NK-92 treated with Interleukin-12 subunit alpha and Interleukin-12 subunit beta, amount 100 ng/mL, for 24 hours (cell line): ENCODE measurements around the gene BTRC.
"Not testable (repeated sequence)": the region's sequence is repeated elsewhere in the genome, so short reads cannot be mapped to it uniquely, and the experiment has no call there.

Experiments
- DNase-seq: peaks from one replicate; lab custom pipeline; 2025; lab: John Stamatoyannopoulos, UW

BTRC gene

DNA sequence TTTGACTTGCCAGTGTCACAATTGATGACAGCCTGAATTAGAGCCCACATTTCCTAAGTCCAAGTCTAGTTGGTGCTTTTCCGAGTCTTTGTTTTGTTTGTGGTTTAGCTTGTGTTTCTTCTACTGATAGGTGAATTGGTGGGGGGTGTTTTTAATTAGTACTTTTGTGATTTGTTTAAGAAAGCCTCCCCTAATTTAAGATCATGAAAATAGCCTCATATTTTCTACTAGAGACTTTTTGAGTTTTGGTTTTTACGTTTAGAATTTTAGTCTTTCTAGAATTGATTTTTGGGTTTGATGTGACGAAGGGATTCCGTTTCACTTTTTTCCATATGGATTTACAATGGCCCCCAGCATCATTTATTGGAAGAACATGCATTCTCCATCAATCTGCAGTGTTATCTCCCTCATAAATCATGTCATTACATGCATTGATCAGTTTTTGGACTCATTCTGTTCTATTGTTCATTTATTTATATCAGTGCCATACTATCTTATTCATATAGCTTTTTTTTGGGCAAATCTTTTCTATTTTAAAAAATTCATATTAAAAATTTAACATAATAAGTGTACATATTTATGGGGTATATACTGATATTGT, 32.8 kb downstream of the BTRC start:
- DNase-seq = no peak

- DNase-seq = no peak
Measured at GRCh38 chr10:101388676-101389276, 34.8 kb downstream of the BTRC start.

DNA sequence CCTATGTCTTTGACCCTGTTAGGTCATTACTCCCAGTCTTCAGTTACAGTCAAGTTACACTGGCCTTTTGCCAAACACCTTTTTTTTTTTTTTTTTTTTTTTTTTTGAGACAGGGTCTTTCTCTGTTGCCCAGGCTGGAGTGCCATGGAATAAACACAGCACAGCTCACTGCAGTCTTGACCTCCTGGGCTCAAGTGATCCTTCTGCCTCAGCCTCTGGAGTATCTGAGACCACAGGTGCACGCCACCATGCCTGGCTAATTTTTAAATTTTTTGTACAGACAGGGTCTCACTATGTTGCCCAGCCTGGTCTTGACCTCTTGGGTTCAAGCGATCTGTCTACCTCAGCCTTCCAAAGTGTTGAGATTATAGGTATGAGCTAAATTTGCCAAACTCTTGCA, 35.6 kb downstream of the BTRC start:
- DNase-seq = not testable (repeated sequence)

GRCh38 chr10:101389986-101390531, 36.1 kb downstream of the BTRC start:
- no peak for DNase-seq

GRCh38 chr10:101393378-101393777, 39.4 kb downstream of the BTRC start:
- no peak for DNase-seq

DNA sequence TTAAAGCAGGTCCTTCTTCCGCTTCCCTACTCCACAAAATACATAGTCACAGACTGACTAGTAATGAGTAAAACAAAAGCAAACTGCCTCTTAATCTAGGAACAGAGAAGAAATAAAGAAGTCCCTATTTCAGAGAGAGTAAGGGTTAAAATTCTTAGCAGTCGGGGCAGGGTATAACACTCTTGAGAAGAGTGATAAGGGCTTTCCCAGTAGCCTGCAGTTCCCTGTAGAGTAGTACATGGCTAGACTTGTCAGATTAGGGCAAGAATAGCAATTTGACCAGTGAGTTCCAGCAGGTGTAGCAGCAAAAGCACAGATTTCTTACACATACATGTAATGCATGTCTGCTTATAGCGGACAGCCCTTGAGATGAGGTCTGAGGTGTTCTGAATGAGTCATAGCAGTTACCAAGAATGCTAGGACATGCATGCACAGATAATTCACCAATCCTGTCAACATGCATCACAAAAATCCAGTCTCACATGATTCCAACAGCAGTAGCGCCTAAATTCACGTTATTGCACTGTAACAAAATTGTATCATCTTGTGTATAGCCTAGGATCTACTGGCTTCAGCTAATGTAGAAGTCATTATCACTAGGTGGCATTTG, 40.7 kb downstream of the BTRC start:
- DNase-seq = no peak

- no peak for DNase-seq
Measured at GRCh38 chr10:101397140-101397539, 43.2 kb downstream of the BTRC start.

DNA sequence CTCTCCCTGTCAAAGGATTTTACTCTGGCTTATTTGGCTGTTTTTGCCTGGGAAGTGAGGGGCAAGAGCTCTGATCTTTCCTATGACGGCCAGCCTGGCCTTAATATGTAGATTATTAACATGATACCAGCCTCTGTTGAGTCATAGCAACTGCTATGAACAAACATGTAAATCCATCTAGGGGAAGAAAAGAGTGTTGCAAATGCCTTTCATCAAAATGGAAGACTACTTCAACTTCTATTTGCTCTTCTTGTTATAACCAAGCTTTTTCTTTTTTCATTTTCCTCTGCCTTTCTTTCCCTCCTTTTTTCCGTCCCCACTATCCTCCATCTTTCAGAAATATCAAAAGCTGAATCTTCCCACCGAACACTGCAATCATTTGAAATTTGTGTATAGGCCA, 46.6 kb downstream of the BTRC start:
- no peak for DNase-seq

DNA sequence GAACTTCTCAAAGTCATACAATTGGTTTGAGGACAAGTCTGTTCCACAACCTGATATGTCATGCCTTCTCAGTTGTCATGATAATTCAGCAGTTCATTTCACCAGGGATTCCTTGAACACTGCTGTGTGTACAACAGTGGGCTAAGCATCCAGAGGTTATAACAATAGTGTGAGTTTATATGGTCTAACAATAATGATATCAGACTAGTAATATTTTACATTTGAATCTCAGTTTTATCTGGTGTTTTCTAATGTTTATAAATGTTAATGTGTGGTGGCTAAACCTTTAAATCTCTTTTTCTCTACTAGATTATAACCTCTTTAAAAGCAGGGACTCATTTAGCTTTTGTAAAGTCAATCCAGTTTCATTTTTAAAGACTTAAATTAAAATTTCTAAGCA, 48.7 kb downstream of the BTRC start:
- no peak for DNase-seq

GRCh38 chr10:101403161-101403560, 49.2 kb downstream of the BTRC start:
- DNase-seq = no peak

DNA sequence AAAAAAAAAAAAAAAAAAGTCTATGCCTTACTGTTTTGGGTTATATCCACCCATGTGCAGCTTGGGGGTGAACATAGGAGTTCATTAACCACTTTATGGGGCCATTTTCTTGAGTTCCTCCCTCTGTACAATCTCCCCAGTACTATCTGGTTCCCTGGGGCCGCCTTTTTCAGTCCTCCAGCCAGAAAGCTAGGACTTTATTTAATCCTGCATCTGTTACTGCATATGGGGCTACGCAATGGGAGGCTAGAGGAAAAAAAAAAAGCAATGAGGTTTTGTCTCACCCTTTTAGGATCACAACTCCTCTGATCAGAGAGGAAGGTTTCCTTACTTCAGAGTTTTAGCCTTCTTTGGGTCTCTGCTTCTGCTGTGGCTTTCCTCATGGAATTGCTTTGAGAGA, 51.0 kb downstream of the BTRC start:
- DNase-seq = no peak

GRCh38 chr10:101411598-101411997, 57.6 kb downstream of the BTRC start:
- no peak for DNase-seq

DNA sequence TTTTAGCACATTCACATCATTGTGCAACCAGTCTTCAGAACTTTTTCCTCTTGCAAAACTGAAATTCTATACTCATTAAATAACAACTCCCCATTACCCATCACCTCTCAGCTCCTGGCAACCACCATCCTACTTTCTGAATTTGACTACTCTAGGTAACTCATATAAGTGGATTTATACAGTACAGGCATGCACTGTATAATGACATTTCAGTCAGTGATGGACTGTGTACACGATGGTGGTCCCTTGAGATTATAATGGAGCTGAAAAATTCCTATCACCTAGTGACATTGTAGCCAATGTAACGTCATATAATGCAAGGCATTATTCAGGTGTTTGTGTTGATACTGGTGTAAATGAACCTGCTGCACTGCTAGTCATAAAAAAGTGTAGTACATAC, 60.1 kb downstream of the BTRC start:
- DNase-seq = no peak

DNA sequence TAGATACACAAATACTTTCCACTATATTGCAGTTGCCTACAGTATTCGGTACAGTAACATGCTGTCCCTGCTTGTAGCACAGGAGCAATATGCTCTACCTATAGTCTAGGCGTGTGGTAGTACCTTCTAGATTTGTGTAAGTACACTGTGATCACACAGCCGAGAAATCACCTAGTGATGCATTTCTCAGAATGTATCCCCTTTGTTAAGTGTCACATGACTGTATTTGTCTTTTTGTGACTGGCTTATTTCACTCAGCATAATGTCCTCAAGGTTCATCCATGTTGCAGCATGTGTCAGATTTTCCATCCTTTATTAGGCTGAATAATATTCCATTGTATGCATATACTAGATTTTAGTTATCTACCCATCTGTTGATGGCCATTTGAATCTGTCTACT, 61.9 kb downstream of the BTRC start:
- no peak for DNase-seq

DNA sequence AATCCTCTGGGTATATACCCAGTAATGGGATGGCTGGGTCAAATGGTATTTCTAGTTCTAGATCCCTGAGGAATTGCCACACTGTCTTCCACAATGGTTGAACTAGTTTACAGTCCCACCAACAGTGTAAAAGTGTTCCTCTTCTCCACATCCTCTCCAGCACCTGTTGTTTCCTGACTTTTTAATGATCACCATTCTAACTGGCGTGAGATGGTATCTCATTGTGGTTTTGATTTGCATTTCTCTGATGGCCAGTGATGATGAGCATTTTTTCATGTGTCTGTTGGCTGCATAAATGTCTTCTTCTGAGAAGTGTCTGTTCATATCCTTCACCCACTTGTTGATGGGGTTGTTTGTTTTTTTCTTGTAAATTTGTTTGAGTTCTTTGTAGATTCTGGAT, 68.0 kb downstream of the BTRC start:
- DNase-seq = not testable (repeated sequence)

GRCh38 chr10:101425535-101425934, 71.6 kb downstream of the BTRC start:
- no peak for DNase-seq

GRCh38 chr10:101428036-101428435, 74.1 kb downstream of the BTRC start:
- no peak for DNase-seq

- no peak for DNase-seq
Measured at GRCh38 chr10:101429423-101429822, 75.5 kb downstream of the BTRC start.

DNA sequence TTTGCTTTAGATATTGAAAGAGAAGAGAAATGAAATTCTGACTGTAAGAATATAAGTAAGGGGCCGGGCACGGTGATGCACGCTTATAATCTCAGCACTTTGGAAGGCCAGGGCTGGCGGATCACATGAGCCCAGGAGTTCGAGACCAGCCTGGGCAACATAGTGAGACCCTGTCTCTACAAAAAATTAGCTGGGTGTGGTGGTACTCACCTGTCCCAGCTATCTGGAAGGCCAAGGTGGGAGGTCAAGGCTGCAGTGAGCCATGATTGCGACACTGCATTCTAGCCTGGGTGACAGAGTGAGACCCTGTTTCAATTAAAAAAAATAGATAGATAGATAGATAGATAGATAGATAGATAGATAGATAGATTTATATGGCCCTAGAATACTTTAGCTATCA, 82.3 kb downstream of the BTRC start:
- no peak for DNase-seq

GRCh38 chr10:101438881-101439391, 85.0 kb downstream of the BTRC start:
- no peak for DNase-seq

- no peak for DNase-seq
Measured at GRCh38 chr10:101441541-101442455, 87.8 kb downstream of the BTRC start.

DNA sequence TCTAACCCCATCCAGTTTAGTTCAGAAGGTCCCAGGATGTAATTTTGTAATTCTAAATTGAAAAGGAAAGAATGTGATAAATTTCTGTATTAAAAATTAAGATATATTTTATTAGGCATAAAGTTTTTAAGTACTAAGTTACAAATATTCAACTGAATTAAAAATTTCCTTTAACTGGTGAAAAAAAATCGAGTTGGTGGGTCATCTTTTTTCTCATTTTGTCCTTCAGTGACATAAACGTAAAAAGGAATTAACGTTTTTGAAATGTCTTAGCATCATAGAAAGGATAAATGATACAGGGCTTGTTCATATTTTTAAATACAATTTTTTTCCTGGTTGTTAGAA, 88.5 kb downstream of the BTRC start:
- no peak for DNase-seq
